ENCODE data around the gene CTBP1.
A peak's percentile ranks its signal among the peaks of the same experiment; 100 is the strongest.
"Not testable (repeated sequence)": the region's sequence is repeated elsewhere in the genome, so short reads cannot be mapped to it uniquely, and the experiment has no call there.

CTBP1 gene

DNA sequence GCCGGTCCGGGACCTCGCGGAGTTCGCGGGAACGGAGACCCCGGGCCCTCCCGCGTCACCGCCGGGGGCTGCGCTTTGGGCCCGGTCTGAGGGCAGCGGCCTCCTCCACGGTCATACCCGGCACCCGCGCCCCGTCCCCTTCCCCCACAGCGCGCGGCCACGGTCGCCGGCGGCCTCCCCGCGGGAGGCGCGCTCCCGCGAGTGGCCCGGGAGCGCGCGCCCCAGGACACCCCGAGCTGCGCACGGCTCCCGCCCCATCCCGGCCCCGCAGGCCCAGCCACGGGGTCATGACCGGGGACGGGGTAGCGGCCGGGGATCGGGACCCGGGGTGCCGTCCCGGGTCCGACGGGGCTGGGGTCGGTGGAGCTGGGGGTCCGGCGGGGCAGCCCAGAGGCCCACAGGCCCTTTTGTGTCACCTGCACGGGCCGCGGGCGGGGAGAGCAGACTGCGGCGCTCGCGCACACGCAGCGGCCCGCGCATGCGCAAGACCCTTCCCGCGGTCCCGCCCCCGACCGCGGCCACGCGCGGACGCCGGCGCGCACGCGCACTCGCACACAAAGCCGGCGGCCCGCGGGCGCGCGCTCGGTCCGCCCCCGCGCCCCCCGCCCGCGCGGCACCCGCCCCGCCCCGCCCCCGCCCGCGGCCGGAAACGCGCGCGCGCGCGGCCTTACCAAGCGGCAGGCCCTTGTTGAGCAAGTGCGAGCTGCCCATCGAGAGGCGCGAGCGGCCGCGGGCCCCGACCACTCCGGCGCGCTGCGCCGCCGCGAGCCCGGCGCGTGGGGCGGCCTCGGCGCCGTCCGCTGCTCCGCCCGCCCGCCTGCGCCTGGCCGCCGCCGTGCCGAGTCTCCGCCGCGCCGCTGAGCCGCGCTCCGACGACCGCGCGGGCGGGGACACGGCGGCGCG, at the start of gene CTBP1:
CTBP1 (minus strand) TSS at position 886 of the 903 bp plus-strand sequence. CDS start 7,799 bp downstream, outside the sequence.
- peak; percentile 82 for DNase-seq

- DNase-seq = no peak
These were observed 49.5 kb upstream of the CTBP1 start for GRCh38 chr4:1298461-1298860.

DNA sequence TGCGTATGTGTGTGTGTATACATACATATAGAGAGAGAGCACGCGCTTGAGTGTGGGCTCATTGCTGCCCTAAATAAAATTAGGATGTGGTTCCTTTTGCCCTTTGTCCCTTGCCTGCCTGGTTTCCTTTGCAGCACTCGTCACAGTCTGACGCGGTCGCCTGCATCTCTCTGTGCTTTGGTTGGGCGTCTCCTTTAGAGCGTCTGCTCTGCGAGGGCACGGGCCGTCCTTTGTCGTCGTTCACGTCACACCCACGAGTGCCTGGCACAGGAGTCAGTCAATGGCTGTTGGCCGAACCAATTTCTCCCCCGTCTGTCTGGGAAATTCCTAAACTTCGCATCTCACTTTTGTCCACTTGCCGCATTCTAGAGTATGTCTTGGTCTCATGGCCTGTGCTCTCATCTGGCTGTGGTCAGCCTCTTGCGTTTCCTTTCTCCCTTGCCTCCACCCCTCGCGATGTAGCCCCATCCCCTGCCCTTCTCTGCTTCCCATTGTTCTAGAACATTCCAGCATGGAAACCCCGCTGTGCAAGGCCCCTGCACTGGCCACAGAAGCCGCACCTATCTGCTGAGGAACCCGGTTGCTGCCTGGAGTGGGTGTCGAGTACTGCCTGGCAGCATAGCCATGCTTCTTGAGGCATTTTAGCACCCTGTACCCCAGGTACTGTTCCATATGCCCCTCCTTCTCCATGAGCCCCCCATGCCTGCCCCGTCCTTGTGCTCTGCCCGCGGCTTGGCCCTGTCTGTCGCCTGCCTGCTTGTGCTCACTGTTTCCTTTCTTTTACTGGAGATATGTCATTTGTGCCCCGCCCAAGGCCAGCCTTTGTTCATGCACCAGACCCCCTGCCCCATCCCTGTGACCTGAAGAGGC, 48.8 kb upstream of the CTBP1 start:
- DNase-seq = no peak

GRCh38 chr4:1297023-1297395, 48.1 kb upstream of the CTBP1 start:
- DNase-seq = no peak

GRCh38 chr4:1296324-1297022, 47.5 kb upstream of the CTBP1 start:
- DNase-seq = no peak

DNA sequence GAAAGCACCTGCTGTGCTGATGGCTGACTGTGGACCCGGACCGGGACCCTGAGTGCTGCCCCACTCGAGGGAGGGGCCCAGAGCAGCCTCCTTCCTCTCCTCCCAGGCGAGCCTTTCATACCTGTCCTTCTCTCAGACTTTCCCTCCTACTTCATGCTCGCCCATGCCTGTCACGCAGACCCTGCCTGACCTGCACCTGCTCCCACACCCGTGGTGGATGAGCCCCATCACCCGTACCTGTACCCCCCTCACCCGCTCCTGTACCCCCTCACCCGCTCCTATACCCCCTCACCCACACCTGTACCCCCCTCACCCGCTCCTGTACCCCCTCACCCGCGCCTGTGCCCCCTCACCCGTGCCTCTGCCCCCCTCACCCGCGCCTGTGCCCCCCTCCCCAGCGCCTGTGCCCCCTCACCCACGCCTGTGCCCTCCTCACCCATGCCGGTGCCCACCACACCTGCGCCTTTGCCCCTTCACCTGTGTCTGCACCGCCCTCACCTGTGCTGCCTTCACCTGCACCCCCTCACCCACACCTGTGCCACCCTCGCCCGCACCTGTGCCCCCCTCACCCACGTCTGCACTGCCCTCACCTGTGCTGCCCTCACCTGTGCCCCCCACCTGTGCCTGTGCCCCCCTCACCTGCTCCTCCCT, 46.6 kb upstream of the CTBP1 start:
- no peak for DNase-seq

DNA sequence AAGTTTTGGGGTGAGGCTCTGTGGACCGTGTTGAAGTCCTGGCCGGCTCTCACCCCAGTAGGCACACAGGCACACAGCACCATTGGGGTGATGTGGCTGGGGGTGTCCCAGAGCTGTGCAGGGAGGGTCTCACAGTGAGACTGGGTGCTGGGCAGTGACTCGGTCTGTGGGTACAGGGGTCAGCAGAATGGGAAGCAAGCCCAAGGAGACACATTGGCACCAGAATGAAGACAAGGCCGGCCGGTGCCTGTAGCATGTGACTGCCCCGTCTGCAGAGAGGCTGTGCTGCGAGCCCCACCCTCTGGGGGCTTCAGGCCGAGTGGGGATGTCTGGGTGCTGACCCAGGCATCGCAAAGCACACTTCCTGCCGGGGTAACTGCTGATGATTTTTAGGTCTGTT, 46.0 kb upstream of the CTBP1 start:
- DNase-seq = no peak

DNA sequence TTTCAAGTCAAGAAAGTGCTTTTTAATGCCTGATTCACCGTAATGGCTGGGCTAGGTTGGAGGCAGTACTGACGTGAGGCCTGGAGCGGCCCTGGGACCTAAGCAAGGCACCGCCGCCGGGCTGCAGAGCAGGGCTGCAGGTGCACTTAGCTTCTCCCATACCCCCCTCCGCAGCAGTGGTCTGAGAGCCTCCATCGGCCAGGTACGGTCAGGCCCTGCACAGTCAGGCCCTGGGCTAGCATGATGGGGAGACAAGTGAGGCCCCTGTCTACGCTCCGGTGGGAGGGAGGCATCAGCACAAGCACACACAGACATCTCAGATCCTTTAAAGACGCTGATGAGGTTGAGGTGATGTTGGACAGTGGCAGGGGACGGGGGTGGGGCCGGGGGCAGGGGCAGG, 45.5 kb upstream of the CTBP1 start:
- DNase-seq = no peak

- DNase-seq = no peak
These were observed 45.1 kb upstream of the CTBP1 start for GRCh38 chr4:1293991-1294390.

DNA sequence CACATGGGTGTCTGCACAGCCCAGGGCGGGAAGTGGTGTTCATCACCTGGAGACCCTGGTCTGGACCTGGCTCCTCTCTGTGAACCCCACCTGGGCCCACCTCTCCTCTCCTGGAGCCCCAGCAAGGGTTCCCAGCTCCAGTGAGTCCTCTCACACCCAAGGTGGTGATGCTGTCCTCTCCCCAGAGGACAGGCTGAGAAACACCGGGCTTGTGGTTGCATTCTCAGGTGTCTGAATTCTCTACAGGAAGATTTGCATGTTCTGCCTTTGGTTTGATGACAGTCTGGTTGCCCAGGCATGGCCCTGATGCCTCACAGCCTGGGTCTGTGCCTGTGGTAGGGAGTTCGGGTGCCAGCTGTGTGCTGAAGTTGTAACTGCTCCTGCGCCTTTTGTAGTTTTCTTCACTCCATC, 44.6 kb upstream of the CTBP1 start:
- DNase-seq = no peak

- DNase-seq = not testable (repeated sequence)
These were observed 43.7 kb upstream of the CTBP1 start for GRCh38 chr4:1292703-1293011.

GRCh38 chr4:1291996-1292702, 43.2 kb upstream of the CTBP1 start:
- DNase-seq = no peak

DNA sequence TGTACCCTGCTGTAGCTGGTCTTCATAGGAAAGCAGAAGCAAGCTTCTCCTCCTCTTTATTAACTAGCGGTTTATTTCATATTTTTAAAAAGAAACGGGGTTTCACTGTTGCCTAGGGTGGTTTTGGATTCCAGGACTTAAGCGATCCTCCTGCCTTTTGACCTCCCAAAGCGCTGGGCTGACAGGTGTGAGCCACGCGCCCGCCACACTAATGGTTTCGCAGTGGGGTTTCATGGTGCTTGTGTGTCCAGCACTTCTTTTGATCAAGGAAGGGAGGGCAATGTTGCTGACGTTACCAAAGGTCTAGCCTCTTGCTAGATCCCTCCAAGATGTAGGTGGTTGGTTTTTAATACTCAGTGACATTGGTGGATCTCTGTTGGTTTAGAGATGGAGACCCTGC, 42.2 kb upstream of the CTBP1 start:
- no peak for DNase-seq

DNA sequence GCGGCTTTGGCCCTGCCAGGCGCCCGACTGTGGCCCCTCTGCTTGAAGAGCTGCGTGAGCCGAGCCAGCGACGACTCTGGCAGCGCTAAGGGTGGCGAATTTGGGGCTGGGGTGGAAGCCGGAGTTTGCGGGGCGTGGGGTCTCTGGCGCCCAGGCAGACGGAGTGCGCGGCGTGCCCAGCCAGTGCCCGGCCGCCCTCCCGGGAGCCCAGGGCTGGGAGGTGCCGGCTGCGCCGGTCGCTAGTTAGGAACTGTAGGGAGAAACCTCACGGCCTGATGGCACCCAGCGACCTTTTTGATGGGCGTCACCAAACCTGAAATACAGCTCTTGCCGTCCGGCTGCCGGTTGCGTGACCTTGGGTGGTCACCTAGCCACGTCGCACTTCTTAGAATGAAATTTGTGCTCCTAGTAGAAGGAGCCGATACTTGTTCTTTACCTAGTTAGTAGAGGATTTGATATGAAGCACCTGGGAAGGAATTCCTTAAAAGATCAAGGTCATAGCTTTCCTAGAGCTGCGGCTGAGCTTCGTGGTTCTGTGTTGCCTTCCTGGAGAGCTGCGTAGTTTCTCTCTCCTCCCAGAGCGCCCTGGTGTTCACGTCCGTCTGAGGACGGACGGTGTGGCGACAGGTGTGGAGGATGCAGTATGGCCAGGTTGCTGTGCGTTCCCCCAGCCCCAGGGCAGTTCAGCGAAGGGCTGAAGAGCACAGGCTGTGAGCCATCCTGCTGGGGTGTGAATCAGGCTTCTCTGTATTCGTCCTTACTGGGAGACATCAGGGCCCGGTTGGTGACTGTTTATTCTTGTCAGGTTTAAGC, 41.4 kb upstream of the CTBP1 start:
- no peak for DNase-seq

DNA sequence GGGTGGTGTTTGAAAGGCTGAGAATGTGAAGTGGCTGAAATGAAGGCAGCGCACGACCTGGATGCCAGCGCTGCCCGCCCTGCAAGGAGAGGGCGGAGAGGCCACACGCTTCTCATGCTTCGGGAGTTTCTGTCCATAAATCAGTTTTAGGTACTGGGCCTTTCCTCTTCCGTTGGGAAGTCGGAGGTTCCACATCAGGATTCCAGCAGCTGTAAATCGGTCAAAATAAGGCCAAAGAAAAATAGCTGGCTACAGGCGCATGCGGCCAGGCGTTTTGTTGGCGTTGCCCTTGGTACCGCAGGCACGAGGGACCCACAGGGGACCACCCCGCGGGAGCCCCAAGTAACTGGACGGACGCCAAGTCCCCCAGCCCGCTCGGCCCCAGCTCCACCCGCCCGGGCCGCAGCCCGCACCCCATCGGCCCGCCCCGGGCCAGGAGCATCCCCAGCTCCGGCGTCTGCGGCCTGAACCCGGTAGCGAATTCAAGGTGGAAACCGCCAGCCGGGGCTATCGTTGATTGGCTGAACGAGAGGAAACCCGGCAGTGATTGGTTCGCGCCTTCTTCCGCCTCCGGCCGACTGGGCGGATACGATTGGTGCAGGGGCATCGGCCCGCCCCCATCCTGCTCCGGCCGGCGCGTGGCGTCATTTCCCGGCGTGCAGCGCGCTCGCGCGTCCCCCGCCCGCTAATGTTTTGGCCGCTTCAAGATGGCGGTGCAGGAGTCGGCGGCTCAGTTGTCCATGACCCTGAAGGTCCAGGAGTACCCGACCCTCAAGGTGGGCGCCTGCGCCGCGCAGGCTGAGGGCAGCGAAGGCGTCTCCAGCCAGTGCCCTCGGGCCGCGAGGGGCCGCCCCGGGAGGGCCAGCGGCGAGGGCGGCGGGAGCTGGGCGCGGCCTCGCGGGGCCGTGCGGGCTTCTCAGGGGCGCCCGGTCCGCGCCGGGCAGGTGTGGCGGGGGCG, 40.6 kb upstream of the CTBP1 start, which contains the start of gene MAEA:
MAEA (plus strand) TSS at position 685 of the 958 bp plus-strand sequence; CDS start at position 708, 23 bp downstream.
- peak; percentile 98 for DNase-seq

- no peak for DNase-seq
These were observed 39.9 kb upstream of the CTBP1 start for GRCh38 chr4:1288786-1289185.

GRCh38 chr4:1285790-1286553, 37.0 kb upstream of the CTBP1 start:
- DNase-seq = peak; percentile 49

GRCh38 chr4:1285151-1285789, 36.3 kb upstream of the CTBP1 start:
- DNase-seq = no peak

GRCh38 chr4:1283711-1284110, 34.8 kb upstream of the CTBP1 start:
- no peak for DNase-seq
